C4-2B (cell line): ENCODE measurements around the gene CRELD2.

Source experiments
- H3K27ac ChIP-seq: fragments of 450-650 bp; 2 replicates; pipeline ENCODE4 v1.5.1; 2017
- CTCF ChIP-seq: fragments of 450-650 bp; conservative IDR thresholded peaks from 2 replicates; pipeline ENCODE4 v1.5.1; 2017; ENCODE audit warnings: mild to moderate bottlenecking
- ZFX ChIP-seq: fragments of 450-650 bp; IDR thresholded peaks from 2 replicates; pipeline ENCODE4 v1.6.1; 2017

The CRELD2 gene

GRCh38 chr22:49914256-49914655, 4.2 kb upstream of the CRELD2 start:
- no peak for TF ChIP-seq CTCF
- TF ChIP-seq ZFX, result no peak
- H3K27ac ChIP-seq, result no peak overlapping the region

GRCh38 chr22:49915610-49916009, 2.8 kb upstream of the CRELD2 start:
- H3K27ac ChIP-seq, result no peak overlapping the region
- TF ChIP-seq ZFX (no peak), CTCF (no peak)

GRCh38 chr22:49916831-49917230, 1.6 kb upstream of the CRELD2 start:
- TF ChIP-seq ZFX (no peak), CTCF (no peak)
- H3K27ac ChIP-seq, result peak overlapping the region; percentile 90

- H3K27ac ChIP-seq, result peak overlapping the region; percentile 90
- TF ChIP-seq CTCF (no peak), ZFX (no peak)
Measured at GRCh38 chr22:49918911-49919881, 762 bp downstream of the CRELD2 start.

GRCh38 chr22:49920859-49921258, 2.4 kb downstream of the CRELD2 start:
- TF ChIP-seq CTCF (no peak), ZFX (no peak)
- H3K27ac ChIP-seq, result no peak overlapping the region

- no peak overlapping the region for H3K27ac ChIP-seq
- TF ChIP-seq ZFX, result no peak
- no peak for TF ChIP-seq CTCF
Measured at GRCh38 chr22:49921508-49922278, 3.3 kb downstream of the CRELD2 start.

GRCh38 chr22:49922484-49922883, 4.0 kb downstream of the CRELD2 start:
- H3K27ac ChIP-seq, result no peak overlapping the region
- TF ChIP-seq CTCF (no peak), ZFX (no peak)
